Endodermal cell (in vitro differentiated cells): ENCODE measurements around the gene ASTN1. TPM values are rescaled to one million over a fixed set of nuclear protein-coding genes. Genes with fewer than 3 reads are reported as not detected.

ENCODE experiments used
- DNase-seq: peaks from one replicate; pipeline ENCODE4 v3.0.0-alpha.2; 2017
- H3K27ac ChIP-seq: 2 replicates; pipeline ENCODE4 v1.5.1; 2013; ENCODE audit warnings: mild to moderate bottlenecking, low read depth, low read length, moderate library complexity
- H3K27me3 ChIP-seq: 2 replicates; pipeline ENCODE4 v1.6.1; 2013; ENCODE audit warnings: mild to moderate bottlenecking, low read length, moderate library complexity; ENCODE audit not compliant: insufficient read depth, control insufficient read depth, poor library complexity, severe bottlenecking
- H3K36me3 ChIP-seq: 2 replicates; pipeline ENCODE4 v1.7.0; 2013; ENCODE audit warnings: mild to moderate bottlenecking, low read length, moderate library complexity; ENCODE audit not compliant: control insufficient read depth, insufficient read depth
- H3K4me1 ChIP-seq: one replicate; pipeline ENCODE4 v1.7.0; 2013; ENCODE audit warnings: low read length; ENCODE audit not compliant: control insufficient read depth, insufficient read depth
- H3K4me3 ChIP-seq: 2 replicates; pipeline ENCODE4 v1.5.1; 2013; ENCODE audit warnings: mild to moderate bottlenecking, low read length, moderate library complexity
- H3K9ac ChIP-seq: 2 replicates; pipeline ENCODE4 v1.6.1; 2013; ENCODE audit warnings: mild to moderate bottlenecking, low read length, moderate library complexity; ENCODE audit not compliant: poor library complexity, severe bottlenecking; ENCODE audit errors: extremely low read depth
- H3K9me3 ChIP-seq: 2 replicates; pipeline ENCODE4 v1.6.1; 2013; ENCODE audit warnings: mild to moderate bottlenecking, low read length, moderate library complexity; ENCODE audit not compliant: control insufficient read depth
- H3K27ac Mint-ChIP-seq: 2 replicates; pipeline ENCODE4 v1.8.0; 2020; ENCODE audit warnings: mixed read lengths
- H3K27me3 Mint-ChIP-seq: 2 replicates; pipeline ENCODE4 v1.8.0; 2021; ENCODE audit warnings: mild to moderate bottlenecking, mixed read lengths; ENCODE audit not compliant: insufficient read depth
- H3K36me3 Mint-ChIP-seq: 2 replicates; pipeline ENCODE4 v1.8.0; 2020; ENCODE audit warnings: low read depth, mixed read lengths
- H3K4me1 Mint-ChIP-seq: 2 replicates; pipeline ENCODE4 v1.8.0; 2020; ENCODE audit warnings: mixed read lengths
- H3K4me3 Mint-ChIP-seq: 2 replicates; pipeline ENCODE4 v1.8.0; 2020; ENCODE audit warnings: mild to moderate bottlenecking, moderate library complexity, mixed read lengths
- H3K9me3 Mint-ChIP-seq: 2 replicates; pipeline ENCODE4 v1.8.0; 2020; ENCODE audit warnings: mild to moderate bottlenecking, mixed read lengths
- WGBS, 2 experiments: methylation state at CpG; one replicate each; pipeline versions ENCODE4 v1.1.5 to v1.1.7; 2013; ENCODE audit warnings: missing lambda C conversion rate in 2 of 2, mixed read lengths in 1 of 2; ENCODE audit not compliant: insufficient coverage in 1 of 2, insufficient read length in 1 of 2; 5-methylcytosine and 5-hydroxymethylcytosine counted together
- total RNA-seq, 2 donors: library from RNA; stranded (reverse); fragmentation: NEBNext Ultra II Directional in 1 of 2; extraction: Animal tissue kit (Norgen Biotek cat#: 25700) in 1 of 2; gene quantifications; 2 replicates in 1 of 2; 3 replicates in 1 of 2; pipeline ENCODE4 v1.2.1, GENCODE V29; 2021
- TF ChIP-seq, protein P1 (sequence below): fragments of 200-600 bp; sonication (generic); conservative IDR thresholded peaks from 2 replicates; pipeline ENCODE4 v1.5.0; 2021; ENCODE audit warnings: antibody characterized with exemption, mild to moderate bottlenecking

Gene ASTN1
- total RNA-seq, 2 donors from 2014 or later: 0.31 to 0.70 TPM

DNA sequence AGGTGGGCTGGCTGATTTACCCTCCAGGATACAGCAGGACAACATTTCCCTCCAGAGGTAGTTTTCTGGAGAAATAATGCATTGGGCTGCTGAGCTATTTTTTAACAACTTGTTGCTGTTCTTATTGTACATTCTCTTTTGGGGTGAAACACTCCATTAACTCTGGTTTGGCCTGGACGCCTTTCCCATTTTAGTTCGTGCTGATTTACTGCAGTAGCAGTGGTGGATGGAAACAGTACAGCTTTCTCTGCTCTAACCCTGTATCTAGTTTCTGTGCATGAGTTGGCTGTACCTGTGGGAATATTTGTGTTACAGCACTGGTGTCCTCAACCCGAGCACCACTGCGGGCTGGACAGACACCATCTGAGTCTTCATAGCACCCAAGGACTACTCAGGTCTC, 325.3 kb downstream of the ASTN1 start:
- no peak overlapping the region for H3K4me3 Mint-ChIP-seq
- H3K27ac ChIP-seq: no peak overlapping the region
- H3K36me3 ChIP-seq: no peaks in the 10 kb centered on the region
- H3K27me3 Mint-ChIP-seq: peaks cover 2% of the 10 kb centered on the region
- no peaks in the 10 kb centered on the region for H3K27me3 ChIP-seq
- H3K9me3 Mint-ChIP-seq: no peaks in the 10 kb centered on the region
- no peak overlapping the region for H3K27ac Mint-ChIP-seq
- no peaks in the 10 kb centered on the region for H3K9me3 ChIP-seq
- no peak overlapping the region for H3K4me3 ChIP-seq
- H3K4me1 ChIP-seq: no peaks in the 10 kb centered on the region
- WGBS, 2 experiments: 87 to 96% methylated on average over 3 to 4 of the region's 4 CpGs
- peaks cover 11% of the 10 kb centered on the region for H3K4me1 Mint-ChIP-seq
- TF ChIP-seq, protein P1, sequence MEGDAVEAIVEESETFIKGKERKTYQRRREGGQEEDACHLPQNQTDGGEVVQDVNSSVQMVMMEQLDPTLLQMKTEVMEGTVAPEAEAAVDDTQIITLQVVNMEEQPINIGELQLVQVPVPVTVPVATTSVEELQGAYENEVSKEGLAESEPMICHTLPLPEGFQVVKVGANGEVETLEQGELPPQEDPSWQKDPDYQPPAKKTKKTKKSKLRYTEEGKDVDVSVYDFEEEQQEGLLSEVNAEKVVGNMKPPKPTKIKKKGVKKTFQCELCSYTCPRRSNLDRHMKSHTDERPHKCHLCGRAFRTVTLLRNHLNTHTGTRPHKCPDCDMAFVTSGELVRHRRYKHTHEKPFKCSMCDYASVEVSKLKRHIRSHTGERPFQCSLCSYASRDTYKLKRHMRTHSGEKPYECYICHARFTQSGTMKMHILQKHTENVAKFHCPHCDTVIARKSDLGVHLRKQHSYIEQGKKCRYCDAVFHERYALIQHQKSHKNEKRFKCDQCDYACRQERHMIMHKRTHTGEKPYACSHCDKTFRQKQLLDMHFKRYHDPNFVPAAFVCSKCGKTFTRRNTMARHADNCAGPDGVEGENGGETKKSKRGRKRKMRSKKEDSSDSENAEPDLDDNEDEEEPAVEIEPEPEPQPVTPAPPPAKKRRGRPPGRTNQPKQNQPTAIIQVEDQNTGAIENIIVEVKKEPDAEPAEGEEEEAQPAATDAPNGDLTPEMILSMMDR: no peak
- no peak overlapping the region for H3K9ac ChIP-seq
- no peak for DNase-seq
- H3K36me3 Mint-ChIP-seq: no peaks in the 10 kb centered on the region

DNA sequence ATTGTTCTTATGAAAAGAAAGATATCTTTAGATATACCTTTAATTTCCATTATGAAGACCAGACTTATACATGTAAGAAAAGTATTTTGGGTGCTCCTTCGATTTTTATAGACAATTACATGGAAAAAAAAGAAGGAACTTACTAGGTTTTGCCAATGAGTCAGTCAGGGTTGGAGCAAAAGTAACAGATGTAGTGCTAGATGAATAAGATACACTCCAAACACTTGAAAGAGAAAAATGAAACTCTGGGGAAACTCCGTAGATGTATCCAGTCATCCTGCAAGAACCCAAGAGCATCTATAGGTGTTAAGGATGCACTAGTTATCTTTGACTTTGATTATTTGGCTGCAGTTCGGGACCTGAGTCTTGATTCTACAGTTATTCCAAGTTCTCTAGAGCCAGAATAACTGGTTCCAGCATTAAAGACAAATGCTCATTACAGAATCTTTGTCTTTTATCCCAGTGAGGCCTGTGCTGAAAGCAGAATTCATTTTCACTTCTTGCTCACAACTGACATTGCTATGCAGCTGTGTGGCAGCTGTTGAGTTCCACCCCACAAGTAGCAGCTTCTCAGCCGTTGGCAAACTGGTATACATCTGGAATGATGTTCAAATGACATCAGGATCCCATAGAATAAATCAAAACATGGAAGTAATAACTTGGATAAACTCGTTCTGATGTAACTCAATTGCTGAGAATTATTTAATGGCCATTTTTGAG, 326.1 kb downstream of the ASTN1 start:
- H3K4me1 ChIP-seq: no peaks in the 10 kb centered on the region
- H3K27me3 ChIP-seq: no peaks in the 10 kb centered on the region
- no peak overlapping the region for H3K4me3 Mint-ChIP-seq
- H3K27ac ChIP-seq: no peak overlapping the region
- no peaks in the 10 kb centered on the region for H3K9me3 ChIP-seq
- no peaks in the 10 kb centered on the region for H3K36me3 ChIP-seq
- no peak overlapping the region for H3K9ac ChIP-seq
- no peaks in the 10 kb centered on the region for H3K9me3 Mint-ChIP-seq
- no peak overlapping the region for H3K27ac Mint-ChIP-seq
- peaks cover 2% of the 10 kb centered on the region for H3K27me3 Mint-ChIP-seq
- H3K4me3 ChIP-seq: no peak overlapping the region
- TF ChIP-seq, protein P1: no peak
- no peak for DNase-seq
- H3K4me1 Mint-ChIP-seq: peaks cover 6% of the 10 kb centered on the region
- H3K36me3 Mint-ChIP-seq: no peaks in the 10 kb centered on the region
- 92 to 100% methylated on average over 5 of the region's 5 CpGs for WGBS, 2 experiments

DNA sequence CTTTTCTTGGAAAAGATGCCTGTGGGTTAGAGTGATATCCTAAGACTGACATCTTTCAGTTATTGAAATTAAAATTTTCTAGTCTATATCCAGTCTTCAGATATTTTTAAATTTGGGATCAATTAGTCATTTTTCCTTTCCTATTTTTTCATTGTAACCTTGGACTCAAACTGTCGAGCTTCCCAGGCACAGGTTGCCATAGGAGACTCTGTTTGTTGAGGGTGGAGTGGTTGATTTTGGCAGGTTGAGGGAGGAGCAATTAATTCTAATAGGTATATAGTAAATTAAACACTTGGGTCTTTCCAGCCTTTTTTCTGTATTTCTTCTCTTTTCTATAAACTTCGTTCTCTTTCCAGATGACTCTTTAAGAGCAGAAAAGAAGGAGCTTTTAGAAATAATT, 326.8 kb downstream of the ASTN1 start:
- Histone ChIP-seq H3K9me3 (no peaks in the 10 kb centered on the region), H3K4me1 (no peaks in the 10 kb centered on the region), H3K9ac (no peak overlapping the region), H3K27ac (no peak overlapping the region), H3K4me3 (no peak overlapping the region), H3K36me3 (no peaks in the 10 kb centered on the region), H3K27me3 (no peaks in the 10 kb centered on the region)
- Mint-ChIP-seq H3K9me3 (no peaks in the 10 kb centered on the region), H3K4me3 (no peak overlapping the region), H3K4me1 (peaks cover 6% of the 10 kb centered on the region), H3K27me3 (peaks cover 2% of the 10 kb centered on the region), H3K36me3 (no peaks in the 10 kb centered on the region), H3K27ac (no peak overlapping the region)
- WGBS, 2 experiments: 92% methylated on average over 2 of the region's 2 CpGs; no CpG with 5 or more reads in 1 of the 2 experiments
- TF ChIP-seq, protein P1: no peak
- no peak for DNase-seq
